GM12891 (cell line): ENCODE data around the gene BAIAP2.
A peak's percentile ranks its signal among the peaks of the same experiment; 100 is the strongest.

ENCODE experiments used
- DNase-seq: peaks from one replicate; pipeline ENCODE4 v3.0.0; 2011; ENCODE audit warnings: low spot score; ENCODE audit not compliant: insufficient read length
- FAIRE-seq: peaks from 2 replicates; lab custom pipeline; 2011; peaks lifted over from hg19 to GRCh38; lab: Jason Lieb, UNC
- PAX5 ChIP-seq: IDR thresholded peaks from 2 replicates; pipeline ENCODE4 v1.6.1; 2011; ENCODE audit warnings: low read length, moderate library complexity, mild to moderate bottlenecking; ENCODE audit not compliant: insufficient read depth, severe bottlenecking
- POLR2A ChIP-seq: IDR thresholded peaks from 2 replicates; pipeline ENCODE4 v1.6.1; 2011; ENCODE audit warnings: low read depth, low read length, control low read depth
- POLR2AphosphoS5 ChIP-seq: IDR thresholded peaks from 2 replicates; pipeline ENCODE4 v1.6.1; 2011; ENCODE audit warnings: low read depth, low read length, control low read depth
- POU2F2 ChIP-seq: IDR thresholded peaks from 2 replicates; pipeline ENCODE4 v1.6.1; 2011; ENCODE audit warnings: low read depth, mild to moderate bottlenecking, control low read depth, low read length, moderate library complexity
- SPI1 ChIP-seq: IDR thresholded peaks from 2 replicates; pipeline ENCODE4 v1.6.1; 2011; ENCODE audit warnings: low read depth, low read length, control low read depth
- TAF1 ChIP-seq: IDR thresholded peaks from 2 replicates; pipeline ENCODE4 v1.6.1; 2011; ENCODE audit warnings: low read depth, low read length, control low read depth

Gene BAIAP2

GRCh38 chr17:81044764-81045589, 10.0 kb downstream of the BAIAP2 start:
- TF ChIP-seq PAX5 (no peak), SPI1 (no peak), POLR2A (no peak), TAF1 (no peak), POU2F2 (no peak), POLR2AphosphoS5 (no peak)
- FAIRE-seq (no peak), DNase-seq (no peak)

- DNase-seq = no peak
- TF ChIP-seq POU2F2 (no peak), PAX5 (no peak), TAF1 (no peak), POLR2A (no peak), SPI1 (no peak), POLR2AphosphoS5 (no peak)
- no peak for FAIRE-seq
Observed at GRCh38 chr17:81045590-81046095, 10.7 kb downstream of the BAIAP2 start.

GRCh38 chr17:81046132-81046769, 11.3 kb downstream of the BAIAP2 start:
- DNase-seq = no peak
- TF ChIP-seq TAF1 = no peak
- TF ChIP-seq POLR2AphosphoS5 = no peak
- TF ChIP-seq POU2F2 = no peak
- TF ChIP-seq POLR2A = no peak
- no peak for TF ChIP-seq SPI1
- no peak for TF ChIP-seq PAX5
- FAIRE-seq = no peak

GRCh38 chr17:81046770-81047359, 11.9 kb downstream of the BAIAP2 start:
- FAIRE-seq (no peak), DNase-seq (no peak)
- TF ChIP-seq POLR2AphosphoS5 (no peak), PAX5 (no peak), SPI1 (no peak)

GRCh38 chr17:81048827-81049371, 13.9 kb downstream of the BAIAP2 start:
- FAIRE-seq (no peak), DNase-seq (no peak)
- TF ChIP-seq POLR2AphosphoS5 = no peak
- TF ChIP-seq PAX5 = no peak
- no peak for TF ChIP-seq POLR2A
- no peak for TF ChIP-seq TAF1
- TF ChIP-seq SPI1 = no peak

- TF ChIP-seq POU2F2 = no peak
- peak; percentile 62 for TF ChIP-seq SPI1
- DNase-seq (peak; percentile 54), FAIRE-seq (peak; percentile 77)
Observed at GRCh38 chr17:81049372-81049911, 14.5 kb downstream of the BAIAP2 start.

GRCh38 chr17:81049973-81050551, 15.1 kb downstream of the BAIAP2 start:
- FAIRE-seq (peak; percentile 83), DNase-seq (no peak)
- TF ChIP-seq PAX5 = no peak
- TF ChIP-seq SPI1 = peak; percentile 88
- TF ChIP-seq POU2F2 = no peak

- TF ChIP-seq POLR2AphosphoS5 (no peak), PAX5 (no peak), TAF1 (no peak), POU2F2 (no peak), SPI1 (no peak)
- FAIRE-seq (peak; percentile 16), DNase-seq (no peak)
Observed at GRCh38 chr17:81050645-81051625, 16.0 kb downstream of the BAIAP2 start.
